Keratinocyte (primary cell): ENCODE measurements around the gene MCUR1.

Experiments
- EZH2 ChIP-seq: IDR thresholded peaks from one replicate; pipeline ENCODE4 v1.6.1; 2012; ENCODE audit warnings: inconsistent platforms, mild to moderate bottlenecking, low read length, moderate library complexity
- TF ChIP-seq, protein P1 (sequence below), 3 experiments: IDR thresholded peaks in 1 of 3; conservative IDR thresholded peaks in 1 of 3; optimal IDR thresholded peaks in 1 of 3; 2 replicates in 2 of 3; 3 replicates in 1 of 3; pipeline versions ENCODE3 to v1.5.1; 2011; ENCODE audit warnings: low read length in 3 of 3, mild to moderate bottlenecking in 3 of 3, moderate library complexity in 2 of 3, control low read depth in 1 of 3, inconsistent platforms in 1 of 3; ENCODE audit not compliant: insufficient read depth in 2 of 3; ENCODE audit errors: extremely low read depth in 1 of 3

DNA sequence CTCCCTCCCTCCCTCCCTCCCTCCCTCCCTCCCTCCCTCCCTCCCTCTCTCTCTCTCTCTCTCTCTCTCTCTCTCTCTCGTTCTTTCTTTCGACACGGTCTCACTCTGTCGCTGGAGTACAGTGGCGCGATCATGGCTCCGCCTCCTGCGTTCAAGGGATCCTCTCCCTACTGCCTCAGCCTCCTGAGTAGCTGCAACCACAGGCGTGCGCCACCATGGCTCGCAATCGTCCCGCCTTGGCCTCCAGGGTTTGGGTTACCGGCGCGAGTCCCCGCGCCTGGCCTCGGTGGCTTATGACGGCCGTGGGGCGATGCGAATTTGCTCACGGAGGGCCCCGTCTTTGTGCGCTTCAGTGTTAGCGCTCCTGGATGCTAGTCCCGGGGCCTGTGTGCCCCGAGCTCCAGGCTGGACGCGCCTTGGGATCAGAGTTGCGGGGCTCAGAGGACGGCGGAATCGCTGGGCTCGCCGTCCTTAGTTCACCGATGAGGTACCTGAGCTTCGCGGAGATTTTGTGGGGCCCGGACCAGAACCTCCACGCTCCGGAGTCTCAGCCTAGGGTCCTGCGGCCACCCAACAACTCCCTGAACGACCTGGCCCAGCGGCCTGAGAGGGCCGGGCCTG is 45.2 kb downstream of the MCUR1 start:
- TF ChIP-seq, protein P1, sequence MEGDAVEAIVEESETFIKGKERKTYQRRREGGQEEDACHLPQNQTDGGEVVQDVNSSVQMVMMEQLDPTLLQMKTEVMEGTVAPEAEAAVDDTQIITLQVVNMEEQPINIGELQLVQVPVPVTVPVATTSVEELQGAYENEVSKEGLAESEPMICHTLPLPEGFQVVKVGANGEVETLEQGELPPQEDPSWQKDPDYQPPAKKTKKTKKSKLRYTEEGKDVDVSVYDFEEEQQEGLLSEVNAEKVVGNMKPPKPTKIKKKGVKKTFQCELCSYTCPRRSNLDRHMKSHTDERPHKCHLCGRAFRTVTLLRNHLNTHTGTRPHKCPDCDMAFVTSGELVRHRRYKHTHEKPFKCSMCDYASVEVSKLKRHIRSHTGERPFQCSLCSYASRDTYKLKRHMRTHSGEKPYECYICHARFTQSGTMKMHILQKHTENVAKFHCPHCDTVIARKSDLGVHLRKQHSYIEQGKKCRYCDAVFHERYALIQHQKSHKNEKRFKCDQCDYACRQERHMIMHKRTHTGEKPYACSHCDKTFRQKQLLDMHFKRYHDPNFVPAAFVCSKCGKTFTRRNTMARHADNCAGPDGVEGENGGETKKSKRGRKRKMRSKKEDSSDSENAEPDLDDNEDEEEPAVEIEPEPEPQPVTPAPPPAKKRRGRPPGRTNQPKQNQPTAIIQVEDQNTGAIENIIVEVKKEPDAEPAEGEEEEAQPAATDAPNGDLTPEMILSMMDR (optimal IDR thresholded peaks at IDR 0.05 in 1 of 3, IDR thresholded peaks at IDR 0.05 in 1 of 3, conservative IDR thresholded peaks at IDR 0.05 in 1 of 3; ENCODE audit: extremely low read depth in 1 of 3, insufficient read depth in 2 of 3, low read length in 3 of 3): no peak
- TF ChIP-seq EZH2: no peak
